HG03575 (cell line): Measurements from ENCODE around the gene FDXACB1.
"Not testable (repeated sequence)": the region's sequence is repeated elsewhere in the genome, so short reads cannot be mapped to it uniquely, and the experiment has no call there.

Experiments
- ATAC-seq: cut with Tn5 transposase; IDR thresholded peaks from one replicate; pipeline ENCODE4 v1.9.1; 2021; ENCODE audit not compliant: unreplicated experiment, insufficient number of reproducible peaks, low FRiP score; ENCODE audit errors: extremely low read depth

Gene FDXACB1

DNA sequence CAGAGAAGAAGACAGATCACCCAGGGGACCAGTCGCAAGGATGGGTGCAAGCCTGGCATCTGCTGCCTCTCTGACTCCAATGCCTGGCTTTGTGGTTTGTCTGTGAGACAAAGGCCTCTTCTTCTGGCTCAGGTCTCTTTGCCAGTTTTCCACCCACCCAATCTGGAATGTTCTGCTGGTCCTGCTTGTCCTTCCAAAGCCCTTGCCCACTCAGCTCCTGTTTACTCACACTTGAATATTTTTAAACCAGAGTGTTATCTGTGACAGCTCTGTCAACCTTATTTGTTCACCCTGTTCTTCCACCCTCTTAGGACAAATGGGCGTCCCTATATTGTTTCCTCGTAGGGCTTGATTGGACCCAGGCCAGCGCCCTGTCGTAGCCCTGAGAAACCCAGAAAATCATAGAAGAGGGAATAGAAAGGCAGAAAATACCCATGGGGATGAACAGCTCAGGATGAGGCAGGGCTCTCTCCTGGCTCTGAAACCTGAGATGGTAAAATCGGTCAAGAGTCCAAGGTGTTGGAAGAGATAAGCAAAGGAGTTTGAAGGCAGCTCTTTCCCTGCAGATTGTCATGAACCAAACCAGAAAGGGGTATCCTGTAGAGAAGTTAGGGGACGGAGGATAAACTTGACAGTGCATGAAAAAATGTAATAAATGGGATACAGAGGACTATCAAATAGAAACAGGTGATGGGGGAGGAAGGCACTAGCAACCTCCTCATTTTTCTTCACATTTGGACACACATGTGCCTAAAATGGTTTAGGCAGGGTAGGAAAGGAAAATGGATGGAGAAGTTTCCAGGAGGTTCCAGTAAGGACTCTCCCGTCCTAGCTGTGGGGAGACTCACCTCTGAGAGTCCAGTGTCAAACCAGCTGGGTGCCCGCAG lies 32.0 kb upstream of the FDXACB1 start:
- ATAC-seq = no peak

DNA sequence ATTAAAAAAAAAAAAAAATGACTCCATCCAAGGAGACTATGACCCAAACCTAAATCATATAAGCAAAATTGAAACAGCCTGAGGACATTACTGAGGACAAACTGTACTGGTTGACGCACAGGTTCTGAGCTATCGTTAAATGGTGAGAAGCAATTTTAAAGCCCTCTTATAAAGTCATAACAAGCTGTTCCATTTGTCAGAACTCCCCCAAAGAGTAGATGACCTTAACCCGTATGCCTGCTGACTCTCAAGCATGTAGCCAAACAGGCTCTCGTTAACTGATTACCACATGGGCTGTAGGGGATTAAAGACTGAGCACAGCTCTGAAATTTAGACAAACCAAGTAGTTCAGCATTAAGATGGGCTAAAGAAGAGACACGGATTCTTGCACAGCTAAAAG lies 30.4 kb upstream of the FDXACB1 start:
- ATAC-seq = no peak

DNA sequence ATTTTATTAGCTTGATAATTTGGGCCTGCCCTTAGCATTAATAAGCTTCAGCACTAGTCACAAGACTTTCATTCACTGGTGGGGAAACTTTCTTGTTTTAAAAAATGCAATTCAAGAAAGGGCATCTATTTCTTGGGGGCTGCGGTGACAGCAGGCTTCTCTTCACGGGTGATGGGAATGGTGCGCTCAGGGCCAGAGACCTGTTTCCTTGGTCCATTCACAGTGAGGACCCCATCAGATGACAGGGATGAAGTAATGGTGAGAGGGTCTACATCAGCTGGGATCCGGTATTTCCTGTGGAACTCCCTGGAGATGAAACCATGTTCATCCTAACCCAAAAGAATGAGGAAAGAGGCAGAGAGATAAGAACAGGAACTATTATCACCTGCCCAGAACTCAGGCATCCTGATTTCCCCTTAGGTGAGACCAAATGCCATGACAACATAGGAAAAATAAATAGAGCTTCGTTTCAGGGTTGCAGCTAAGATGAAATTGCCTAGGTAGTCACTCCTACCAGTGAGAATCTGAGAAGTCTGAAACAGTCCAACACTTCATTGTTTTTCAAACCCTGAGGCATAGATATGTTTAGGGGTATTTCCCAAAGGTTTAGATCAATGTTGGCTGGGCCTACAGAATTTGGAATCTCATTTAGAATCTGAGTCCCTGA lies 29.8 kb upstream of the FDXACB1 start:
- no peak for ATAC-seq

DNA sequence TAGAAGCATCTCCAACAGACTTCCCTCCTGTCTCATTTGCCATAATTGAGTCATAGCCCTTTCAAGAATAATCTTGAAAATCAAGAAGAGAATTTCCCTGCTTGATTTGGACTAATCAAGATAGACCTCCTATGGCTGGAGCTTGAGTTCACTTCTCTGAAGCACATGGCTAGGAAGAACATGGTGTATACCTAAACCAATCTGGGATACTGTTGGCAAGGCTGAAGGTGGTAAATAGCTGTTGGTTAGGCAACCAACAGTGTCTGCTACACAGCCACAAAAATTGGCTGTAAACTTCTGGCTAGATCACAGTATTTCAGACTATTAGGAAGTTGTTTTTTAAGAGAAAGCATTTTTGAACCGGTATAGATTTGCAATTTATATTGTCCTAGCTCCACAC lies 27.7 kb upstream of the FDXACB1 start:
- ATAC-seq = no peak

DNA sequence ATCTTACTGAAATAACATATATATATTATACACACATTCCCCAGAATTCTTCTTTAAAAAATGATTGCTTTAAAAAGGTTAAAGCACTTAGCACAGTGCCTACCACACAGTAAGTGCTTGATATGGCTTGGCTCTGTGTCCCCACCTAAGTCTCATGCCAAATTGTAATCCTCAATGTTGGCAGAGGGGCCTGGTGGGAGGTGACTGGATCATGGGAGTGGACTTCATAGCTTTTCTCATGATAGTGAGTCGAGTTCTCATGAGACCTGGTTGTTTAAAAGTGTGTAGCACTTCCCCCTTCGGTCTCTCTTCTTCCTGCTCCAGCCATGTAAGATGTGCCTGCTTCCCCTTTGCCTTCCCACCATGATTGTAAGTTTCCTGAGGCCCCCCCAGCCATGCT lies 26.4 kb upstream of the FDXACB1 start:
- ATAC-seq = no peak

DNA sequence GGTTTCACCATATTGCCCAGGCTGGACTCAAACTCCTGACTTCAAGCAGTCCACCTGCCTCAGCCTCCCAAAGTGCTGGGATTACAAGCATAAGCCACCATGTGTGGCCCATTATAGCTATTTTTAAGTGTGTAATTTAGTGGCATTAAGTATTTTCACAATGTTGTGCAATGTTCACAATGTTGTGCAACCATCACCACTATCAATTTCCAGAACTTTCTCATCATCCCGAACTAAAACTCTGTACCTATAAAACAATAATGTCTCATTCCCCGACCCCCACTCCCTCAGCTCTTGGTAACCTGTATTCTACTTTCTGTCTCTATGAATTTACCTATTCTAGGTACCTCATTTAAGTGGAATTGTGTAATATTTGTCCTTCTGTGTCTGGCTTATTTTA lies 7.9 kb upstream of the FDXACB1 start:
- no peak for ATAC-seq

DNA sequence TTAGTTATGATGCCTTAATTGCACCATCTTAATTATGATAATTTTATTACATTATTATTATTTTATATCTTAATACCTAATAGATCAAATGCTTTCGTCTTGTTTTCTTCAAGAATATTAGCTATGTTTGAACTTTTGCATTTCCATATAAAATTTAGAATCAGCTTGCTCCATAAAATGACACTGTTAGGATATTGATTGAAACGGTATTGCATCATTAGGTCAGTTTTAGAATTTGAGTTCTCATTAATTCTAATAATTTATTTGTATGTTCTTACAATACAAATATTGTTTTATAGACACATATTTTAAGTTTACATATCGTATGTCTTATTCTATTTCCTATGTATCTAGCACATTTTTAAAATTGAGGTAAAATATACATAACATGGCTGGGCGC lies 7.1 kb upstream of the FDXACB1 start:
- ATAC-seq = no peak

DNA sequence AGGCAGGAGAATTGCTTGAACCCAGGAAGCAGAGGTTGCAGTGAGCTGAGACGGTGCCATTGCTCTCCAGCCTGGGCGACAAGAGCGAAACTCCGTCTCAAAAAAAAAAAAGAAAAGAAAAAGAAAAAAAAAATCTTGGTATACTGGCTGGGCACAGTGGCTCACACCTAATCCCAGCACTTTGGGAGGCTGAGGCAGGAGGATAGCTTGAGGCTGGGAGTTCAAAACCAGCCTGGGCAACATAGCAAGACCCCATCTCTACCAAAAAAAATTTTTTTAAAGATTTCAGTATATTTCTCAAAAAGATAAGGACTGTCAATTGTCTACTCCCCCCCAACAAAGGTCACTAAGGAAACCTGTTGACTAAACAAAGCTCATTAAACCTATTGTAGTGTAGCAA lies 6.1 kb upstream of the FDXACB1 start:
- ATAC-seq = not testable (repeated sequence)

DNA sequence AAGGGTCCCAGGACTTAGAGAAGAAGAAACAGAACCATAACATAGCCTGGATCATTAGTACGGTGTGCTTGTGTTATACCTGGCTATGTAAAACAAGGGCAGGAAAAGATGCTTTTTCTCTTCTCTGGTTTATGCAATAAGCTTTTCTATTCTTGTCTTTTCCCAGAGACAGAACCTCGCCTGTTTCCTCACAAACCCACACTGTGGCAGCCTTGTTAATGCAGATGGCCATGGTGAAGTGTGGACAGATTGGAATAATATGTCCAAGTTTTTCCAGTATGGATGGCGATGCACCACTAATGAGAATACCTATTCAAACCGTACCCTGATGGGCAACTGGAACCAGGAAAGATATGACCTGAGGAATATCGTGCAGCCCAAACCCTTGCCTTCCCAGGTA lies 3.2 kb upstream of the FDXACB1 start:
- ATAC-seq = no peak

DNA sequence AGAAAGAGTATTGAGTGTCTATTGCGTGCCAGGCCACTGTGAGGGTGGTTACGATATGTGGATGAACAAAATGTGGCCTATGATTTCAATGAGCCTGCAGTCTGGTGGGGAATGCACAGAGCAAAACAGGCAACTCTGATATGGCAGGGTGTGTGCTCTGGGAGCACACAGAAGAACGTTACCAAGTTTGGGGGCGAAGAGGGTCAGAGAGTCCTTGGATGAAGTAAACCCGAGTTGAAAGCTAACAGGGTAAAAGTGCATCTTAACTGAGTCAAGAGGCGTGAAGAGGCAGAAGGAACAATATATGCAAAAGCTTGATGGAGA lies 634 bp upstream of the FDXACB1 start:
- no peak for ATAC-seq

DNA sequence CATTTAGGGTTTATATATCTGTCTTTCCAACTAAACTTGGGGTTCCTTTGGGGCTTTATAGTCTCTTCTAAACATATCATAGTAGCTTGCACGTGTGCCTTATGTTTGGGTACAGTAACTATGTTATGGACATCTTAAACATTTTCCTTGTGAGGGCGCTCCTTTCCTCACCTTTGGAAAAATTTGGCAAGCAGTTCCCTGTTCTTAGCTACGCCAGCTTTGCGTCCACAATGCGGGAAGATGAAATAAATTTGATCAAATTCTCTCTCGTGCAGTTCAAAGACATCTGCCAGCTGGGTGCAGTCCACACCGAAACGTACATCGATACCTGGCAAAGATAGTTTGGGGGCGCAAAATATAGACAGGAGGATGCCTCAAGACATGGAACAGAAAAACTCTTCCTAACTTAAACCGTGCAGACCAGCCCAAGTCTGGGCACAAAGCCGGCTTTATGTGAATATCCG lies 548 bp downstream of the FDXACB1 start:
- ATAC-seq = no peak

DNA sequence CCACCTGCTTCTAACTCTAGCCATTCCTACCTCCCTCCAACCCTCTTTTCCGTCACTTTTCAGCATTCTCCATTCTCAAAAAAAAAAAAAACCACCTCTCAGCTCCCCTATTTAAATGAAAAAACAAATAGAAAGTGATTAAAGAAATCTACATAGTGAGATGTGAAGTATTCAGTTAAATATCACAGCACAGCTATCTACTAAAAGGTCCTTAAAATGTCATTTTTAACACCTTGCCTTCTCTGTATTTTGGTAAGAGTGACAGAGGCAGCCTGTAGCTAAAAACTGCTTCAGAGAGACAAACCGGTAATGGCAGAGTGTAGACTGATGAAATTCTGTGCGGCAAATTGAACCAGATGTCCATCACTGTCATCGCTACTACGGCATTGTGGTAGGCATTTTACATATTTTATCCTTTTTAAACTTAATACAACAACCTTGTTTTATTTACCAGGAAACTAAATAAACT lies 7.2 kb downstream of the FDXACB1 start:
- no peak for ATAC-seq

DNA sequence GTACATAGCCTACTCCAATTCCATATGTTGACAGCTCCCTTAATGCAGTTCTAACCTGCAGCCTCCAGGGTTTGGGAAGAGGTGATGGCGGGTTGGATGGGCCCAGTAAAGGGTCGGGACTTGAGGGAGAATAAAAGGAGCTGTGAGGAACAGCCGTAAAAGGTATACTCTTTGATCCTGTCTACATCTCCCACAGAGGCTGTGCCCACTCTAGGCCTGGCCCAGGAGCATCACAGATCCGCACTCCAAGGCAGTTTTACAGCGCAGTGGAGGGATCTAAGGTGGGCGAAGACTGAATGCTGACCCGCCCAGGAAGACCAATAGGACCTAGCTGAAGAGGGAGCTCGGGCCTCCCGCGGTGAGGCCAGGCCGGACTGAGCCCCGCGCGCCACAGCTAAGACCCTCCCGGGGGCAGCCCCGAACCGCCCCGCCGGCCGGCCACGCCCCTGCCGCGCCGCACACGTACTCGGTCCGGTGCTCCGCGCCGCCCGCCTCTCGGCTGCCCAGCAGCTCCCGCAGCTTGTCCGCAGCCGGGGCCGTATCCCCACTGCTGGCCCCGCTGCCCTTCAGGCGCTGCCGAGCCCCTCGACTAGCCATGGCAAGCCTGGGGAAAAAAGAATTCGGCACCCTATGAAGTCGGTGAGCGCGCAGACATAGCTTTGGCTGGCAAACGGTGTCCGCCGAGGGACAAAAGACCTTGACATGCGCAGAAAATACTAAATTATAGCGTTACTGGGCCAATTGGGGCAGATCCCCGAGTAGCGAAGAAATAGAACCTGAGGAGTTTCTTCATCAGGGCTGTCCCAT lies 7.9 kb downstream of the FDXACB1 start, which contains the start of gene ALG9:
Gene ALG9 (minus strand): TSS at position 696 of the 807 bp plus-strand sequence. CDS start 99 bp downstream, at position 597.
- peak; percentile 41 for ATAC-seq

DNA sequence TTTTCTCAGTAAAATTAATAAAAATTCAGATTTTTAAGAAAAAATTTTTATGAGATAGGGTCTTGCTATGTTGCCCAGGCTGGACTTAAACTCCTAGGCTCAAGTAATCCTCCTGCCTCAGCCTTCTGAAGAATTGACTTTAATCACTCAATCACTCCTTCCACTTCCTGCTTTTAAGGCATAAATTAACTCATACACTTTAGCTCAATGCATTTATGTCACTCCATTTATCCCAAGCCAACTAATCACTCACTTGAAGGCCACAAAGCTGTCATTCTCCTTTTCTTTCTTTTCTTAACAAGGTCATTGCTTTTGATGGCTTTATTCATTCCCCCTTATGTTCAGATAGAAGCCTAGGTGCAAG lies 8.5 kb downstream of the FDXACB1 start:
- ATAC-seq = peak; percentile 11

DNA sequence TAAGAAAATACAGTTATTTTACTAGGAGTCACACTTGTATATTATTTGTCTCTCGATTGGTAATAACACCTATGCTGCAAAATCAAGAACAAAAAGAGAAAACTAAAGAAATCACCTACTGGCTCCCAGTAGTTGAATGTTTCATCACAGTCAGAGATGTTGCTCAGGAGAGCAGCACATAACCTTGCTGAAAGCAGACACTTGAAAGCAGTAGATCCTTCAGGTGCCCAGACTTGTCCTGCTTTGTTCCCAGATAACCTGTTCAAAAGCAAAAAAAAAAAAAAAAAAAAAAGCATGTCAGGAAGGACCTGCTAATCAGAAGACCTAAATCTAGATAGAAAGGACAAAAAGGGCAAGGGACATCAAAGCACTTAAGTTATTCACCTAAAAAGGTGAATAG lies 8.9 kb downstream of the FDXACB1 start:
- no peak for ATAC-seq

DNA sequence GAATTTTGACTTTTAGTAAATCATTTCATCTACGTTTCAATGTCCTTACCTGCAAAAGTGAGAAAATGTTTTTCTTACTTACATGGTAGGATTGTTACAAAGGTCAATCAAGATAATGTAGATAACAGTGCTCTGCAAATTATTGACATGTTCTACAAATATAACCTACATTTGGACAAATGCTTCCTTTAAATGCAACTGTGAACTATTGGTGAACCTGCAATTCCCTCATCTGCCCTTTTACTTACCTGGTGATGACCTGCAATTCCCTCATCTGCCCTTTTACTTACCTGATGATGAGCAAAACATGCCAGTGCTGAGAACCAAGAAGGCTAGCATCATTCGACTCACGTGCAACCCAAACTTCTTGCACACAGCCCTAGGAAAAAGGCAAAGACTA lies 18.7 kb downstream of the FDXACB1 start:
- ATAC-seq = no peak

DNA sequence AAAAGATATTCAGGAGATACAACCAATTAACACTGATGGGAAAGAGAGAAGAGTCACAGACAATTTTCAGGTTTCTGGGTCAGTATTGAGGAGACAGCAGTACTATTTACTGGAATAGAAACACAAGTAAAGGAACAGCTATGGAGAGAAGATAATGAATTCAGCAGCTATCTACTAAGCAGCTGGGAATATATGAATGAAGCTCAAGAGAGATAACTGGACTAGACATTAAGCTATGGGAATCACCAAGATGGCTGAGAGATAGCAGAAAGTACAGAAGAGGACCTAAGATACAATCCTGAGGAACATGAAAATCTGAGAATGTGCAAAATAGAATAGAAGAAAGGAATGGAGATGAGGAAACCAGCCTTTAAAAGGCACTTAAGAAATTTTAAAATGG lies 23.5 kb downstream of the FDXACB1 start:
- ATAC-seq = no peak

DNA sequence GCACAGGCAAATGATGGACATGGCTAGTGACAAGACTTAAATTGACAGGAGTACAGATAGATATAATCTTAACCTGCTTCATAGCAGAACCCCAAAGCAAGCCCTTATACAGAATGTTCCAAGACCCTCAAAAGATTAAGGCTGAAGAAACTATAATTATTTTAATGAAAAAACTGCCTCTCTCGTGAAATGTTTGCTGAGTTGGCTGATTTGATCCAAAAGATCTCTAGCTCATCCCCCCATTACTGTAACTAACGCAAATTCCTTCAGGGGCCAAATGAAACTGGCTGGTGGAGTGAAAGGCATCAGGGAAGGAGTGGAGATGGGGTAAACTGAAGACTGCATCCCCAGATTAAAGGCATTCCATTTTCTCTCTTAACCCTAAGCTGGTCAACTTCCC lies 26.9 kb downstream of the FDXACB1 start:
- ATAC-seq = no peak

DNA sequence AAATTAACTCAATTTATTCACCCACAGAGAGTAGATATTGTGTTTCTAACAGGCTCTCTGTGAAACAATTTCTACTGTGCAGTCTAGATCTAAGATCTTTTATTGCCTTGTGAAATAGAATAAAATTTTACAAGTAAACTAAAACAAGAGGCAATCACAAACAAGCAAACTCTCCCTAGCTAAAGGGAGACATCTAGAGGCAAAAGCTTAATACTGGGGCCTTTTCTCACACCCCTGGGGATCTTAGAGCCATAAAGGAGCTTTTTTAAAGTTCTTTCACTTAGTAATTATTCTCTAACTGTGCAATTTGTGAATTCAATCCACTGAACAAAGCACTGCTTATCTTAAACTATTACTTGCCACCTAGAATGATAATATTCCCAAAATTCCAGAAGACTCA lies 27.3 kb downstream of the FDXACB1 start:
- ATAC-seq = no peak

DNA sequence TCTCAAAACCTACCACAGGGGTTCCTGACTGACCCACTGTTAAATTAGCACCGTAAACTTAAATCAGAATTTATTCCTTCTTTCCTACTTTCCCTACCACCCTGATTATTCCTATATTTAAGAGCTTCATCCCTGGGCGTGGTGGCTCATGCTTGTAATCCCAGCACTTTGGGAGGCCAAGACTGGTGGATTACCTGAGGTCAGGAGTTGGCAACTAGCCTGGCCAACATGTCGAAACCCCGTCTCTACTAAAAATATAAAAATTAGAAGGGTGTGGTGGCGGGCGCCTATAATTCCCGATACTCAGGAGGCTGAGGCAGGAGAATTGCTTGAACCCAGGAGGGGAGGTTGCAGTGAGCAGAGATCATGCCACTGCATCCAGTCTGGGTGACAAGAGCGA lies 27.9 kb downstream of the FDXACB1 start:
- no peak for ATAC-seq
